H1 (cell line): ENCODE measurements around the gene SLC25A26. TPM values are rescaled to one million over a fixed set of nuclear protein-coding genes. Genes with fewer than 3 reads are reported as not detected.
"Not testable (repeated sequence)": the region's sequence is repeated elsewhere in the genome, so short reads cannot be mapped to it uniquely, and the experiment has no call there.

Experiments used
- CTCF ChIA-PET: fragments of 300-600 bp; sonication (Branson Sonifier 250); formaldehyde crosslinking; loops from one replicate; lab custom pipeline; 2021; ENCODE audit not compliant: partially characterized antibody; lab: Charles Lee
- POLR2A ChIA-PET: fragments of 300-600 bp; sonication (Branson Sonifier 250); formaldehyde crosslinking; loops from one replicate; lab custom pipeline; 2021; ENCODE audit warnings: inconsistent platforms; ENCODE audit not compliant: partially characterized antibody; lab: Charles Lee
- DNase-seq, 2 experiments: peaks; one replicate each; pipeline versions ENCODE4 v3.0.0 to v3.0.0-alpha.2; 2010 to 2022; ENCODE audit warnings: low spot score in 2 of 2, low read depth in 1 of 2, mixed read lengths in 1 of 2
- FAIRE-seq: peaks from 2 replicates; lab custom pipeline; 2011; peaks lifted over from hg19 to GRCh38; lab: Jason Lieb, UNC
- H2AFZ ChIP-seq: 2 replicates; pipeline ENCODE4 v1.8.1; 2012; ENCODE audit warnings: low read length, inconsistent platforms
- H2AK5ac ChIP-seq: 2 replicates; pipeline ENCODE4 v1.6.1; 2013; ENCODE audit warnings: low read depth, low read length
- H2BK120ac ChIP-seq: replicated peaks from 2 replicates; pipeline ENCODE3; 2013; ENCODE audit warnings: low read depth, low read length, inconsistent platforms
- H2BK12ac ChIP-seq: 2 replicates; pipeline ENCODE4 v1.6.1; 2013; ENCODE audit warnings: low read depth, low read length
- H2BK15ac ChIP-seq: 2 replicates; pipeline ENCODE4 v1.6.1; 2013; ENCODE audit warnings: low read length
- H2BK20ac ChIP-seq: 2 replicates; pipeline ENCODE4 v1.6.1; 2013; ENCODE audit warnings: low read length
- H2BK5ac ChIP-seq: 2 replicates; pipeline ENCODE4 v1.6.1; 2013; ENCODE audit warnings: low read depth, low read length
- H3K14ac ChIP-seq: 2 replicates; pipeline ENCODE4 v1.6.1; 2013; ENCODE audit warnings: inconsistent platforms; ENCODE audit not compliant: insufficient read length
- H3K18ac ChIP-seq: 2 replicates; pipeline ENCODE4 v1.6.1; 2013; ENCODE audit warnings: low read length; ENCODE audit errors: extremely low read depth
- H3K23ac ChIP-seq: 2 replicates; pipeline ENCODE4 v1.6.1; 2013; ENCODE audit warnings: inconsistent platforms; ENCODE audit not compliant: insufficient read length
- H3K23me2 ChIP-seq: 2 replicates; pipeline ENCODE4 v1.6.1; 2013; ENCODE audit warnings: low read depth, low read length
- H3K27ac ChIP-seq: 2 replicates; pipeline ENCODE4 v1.6.1; 2011; ENCODE audit warnings: low read depth, low read length, inconsistent platforms
- H3K27me3 ChIP-seq, 4 experiments: replicated peaks in 1 of 4; 1 replicate in 1 of 4; 2 replicates in 3 of 4; pipeline versions ENCODE4 v1.6.1 to v1.8.1; 2011 to 2013; ENCODE audit warnings: low read length in 3 of 4, mild to moderate bottlenecking in 3 of 4, inconsistent platforms in 2 of 4, mixed read lengths in 2 of 4, moderate library complexity in 1 of 4; ENCODE audit not compliant: control insufficient read depth in 3 of 4, insufficient read depth in 3 of 4; ENCODE audit errors: extremely low read depth in 1 of 4
- H3K36me3 ChIP-seq, 4 experiments: 2 replicates each; pipeline versions ENCODE4 v1.6.1 to v1.8.1; 2011 to 2013; ENCODE audit warnings: mild to moderate bottlenecking in 4 of 4, low read length in 3 of 4, moderate library complexity in 2 of 4, control low read depth in 1 of 4, inconsistent platforms in 1 of 4; ENCODE audit not compliant: insufficient read depth in 4 of 4, control insufficient read depth in 2 of 4
- H3K4ac ChIP-seq: replicated peaks from 2 replicates; pipeline ENCODE3; 2013; ENCODE audit warnings: low read length, low read depth, mixed read lengths, inconsistent platforms; ENCODE audit not compliant: insufficient read length
- H3K4me1 ChIP-seq, 4 experiments: replicated peaks in 1 of 4; 1 replicate in 1 of 4; 2 replicates in 3 of 4; pipeline versions ENCODE4 v1.6.1 to v1.8.1; 2011 to 2013; ENCODE audit warnings: low read length in 3 of 4, inconsistent platforms in 2 of 4, mixed read lengths in 1 of 4; ENCODE audit not compliant: insufficient read depth in 4 of 4, control insufficient read depth in 3 of 4
- H3K4me2 ChIP-seq, 2 experiments: 2 replicates each; pipeline versions ENCODE4 v1.6.1 to v1.8.1; 2011 to 2013; ENCODE audit warnings: low read depth in 2 of 2, low read length in 2 of 2, control low read depth in 1 of 2, inconsistent platforms in 1 of 2, mild to moderate bottlenecking in 1 of 2; ENCODE audit not compliant: insufficient read depth in 1 of 2
- H3K4me3 ChIP-seq, 4 experiments: fragments of 200-600, 300-600 bp in 1 of 4; sonication (generic), shearing (Covaris generic), sonication (Bioruptor Twin) in 1 of 4; 2 replicates each; pipeline versions ENCODE4 v1.5.1 to v1.8.1; 2011 to 2016; ENCODE audit warnings: low read length in 4 of 4, low read depth in 3 of 4, control low read depth in 2 of 4, inconsistent platforms in 2 of 4, mild to moderate bottlenecking in 2 of 4, mixed read lengths in 1 of 4, moderate library complexity in 1 of 4; ENCODE audit not compliant: insufficient read depth in 2 of 4; ENCODE audit errors: extremely low read depth in 1 of 4
- H3K56ac ChIP-seq: replicated peaks from 2 replicates; pipeline ENCODE3; 2013; ENCODE audit warnings: low read depth, mild to moderate bottlenecking, mixed read lengths, low read length, inconsistent platforms; ENCODE audit not compliant: insufficient read length
- H3K79me1 ChIP-seq: 2 replicates; pipeline ENCODE4 v1.6.1; 2013; ENCODE audit warnings: low read depth, low read length, control low read depth
- H3K79me2 ChIP-seq, 2 experiments: 2 replicates each; pipeline versions ENCODE4 v1.6.1 to v1.8.1; 2012 to 2013; ENCODE audit warnings: low read length in 2 of 2, mild to moderate bottlenecking in 2 of 2, inconsistent platforms in 1 of 2; ENCODE audit not compliant: insufficient read depth in 2 of 2, control insufficient read depth in 1 of 2
- H3K9ac ChIP-seq, 4 experiments: replicated peaks in 1 of 4; 1 replicate in 1 of 4; 2 replicates in 3 of 4; pipeline versions ENCODE4 v1.6.1 to v1.8.1; 2011 to 2013; ENCODE audit warnings: low read depth in 3 of 4, low read length in 3 of 4, control low read depth in 2 of 4, mild to moderate bottlenecking in 2 of 4, moderate library complexity in 2 of 4, inconsistent platforms in 1 of 4; ENCODE audit errors: extremely low read depth in 1 of 4
- H3K9me3 ChIP-seq, 2 experiments: 2 replicates each; pipeline versions ENCODE4 v1.6.1 to v1.8.1; 2012 to 2013; ENCODE audit warnings: mild to moderate bottlenecking in 2 of 2, moderate library complexity in 2 of 2, control low read depth in 1 of 2, inconsistent platforms in 1 of 2, low read depth in 1 of 2, low read length in 1 of 2, mixed read lengths in 1 of 2; ENCODE audit not compliant: insufficient read depth in 2 of 2
- H4K20me1 ChIP-seq, 2 experiments: replicated peaks in 1 of 2; 2 replicates each; pipeline versions ENCODE3 to v1.8.1; 2011 to 2013; ENCODE audit warnings: inconsistent platforms in 2 of 2, low read length in 2 of 2, mild to moderate bottlenecking in 1 of 2; ENCODE audit not compliant: insufficient read depth in 2 of 2, control insufficient read depth in 1 of 2
- H4K5ac ChIP-seq: 2 replicates; pipeline ENCODE4 v1.6.1; 2013; ENCODE audit warnings: low read length, low read depth, mixed read lengths, inconsistent platforms; ENCODE audit not compliant: insufficient read length
- H4K8ac ChIP-seq: 2 replicates; pipeline ENCODE4 v1.8.0; 2013; ENCODE audit warnings: mild to moderate bottlenecking, moderate library complexity, low read length, inconsistent platforms; ENCODE audit not compliant: insufficient read depth; ENCODE audit errors: extremely low read depth
- H4K91ac ChIP-seq: replicated peaks from 2 replicates; pipeline ENCODE3; 2013; ENCODE audit warnings: low read length, mixed read lengths, inconsistent platforms; ENCODE audit not compliant: insufficient read length
- BRCA1 ChIP-seq: IDR thresholded peaks from 2 replicates; pipeline ENCODE4 v1.6.1; 2012; ENCODE audit warnings: low read depth, low read length, improper control_type of control experiment
- CTBP2 ChIP-seq: IDR thresholded peaks from 2 replicates; pipeline ENCODE4 v1.7.0; 2011; ENCODE audit warnings: borderline replicate concordance, mild to moderate bottlenecking, moderate library complexity, mixed read lengths, low read length; ENCODE audit not compliant: insufficient read depth, insufficient read length
- EP300 ChIP-seq, 2 experiments: IDR thresholded peaks; 1 replicate in 1 of 2; 2 replicates in 1 of 2; pipeline ENCODE4 v1.6.1; 2011 to 2012; ENCODE audit warnings: low read depth in 2 of 2, low read length in 2 of 2, mild to moderate bottlenecking in 2 of 2, borderline replicate concordance in 1 of 2, inconsistent platforms in 1 of 2, moderate library complexity in 1 of 2
- KDM1A ChIP-seq: fragments of 200-600, 300-600 bp; sonication (generic); IDR thresholded peaks from 2 replicates; pipeline ENCODE4 v1.7.1; 2016; ENCODE audit warnings: mild to moderate bottlenecking, low read length, borderline replicate concordance
- TBP ChIP-seq: IDR thresholded peaks from 2 replicates; pipeline ENCODE4 v1.6.1; 2011; ENCODE audit warnings: low read depth, low read length, improper control_type of control experiment
- WGBS, 2 experiments: shearing (Covaris generic) in 1 of 2; methylation state at CpG; one replicate each; pipeline versions ENCODE4 v1.1.6 to v1.1.7; 2013 to 2015; ENCODE audit warnings: low lambda C conversion rate in 2 of 2, mixed read lengths in 2 of 2, inconsistent platforms in 1 of 2, low coverage in 1 of 2, missing lambda C conversion rate in 1 of 2; ENCODE audit not compliant: insufficient replicate concordance in 2 of 2, insufficient coverage in 1 of 2, insufficient read length in 1 of 2; ENCODE audit errors: extremely low coverage in 1 of 2, missing lambda C conversion rate in 1 of 2; 5-methylcytosine and 5-hydroxymethylcytosine counted together
- polyA plus RNA-seq, 7 experiments: library from polyadenylated mRNA; depleted of rRNA in 3 of 7; stranded (reverse) in 5 of 7; unstranded in 2 of 7; fragments of >200 nt in 5 of 7; fragments of 200-250 nt in 2 of 7; gene quantifications; 1 replicate in 5 of 7; 2 replicates in 1 of 7; 4 replicates in 1 of 7; pipeline versions ENCODE4 v1.2.1 to v1.2.3, GENCODE V29; 2011 to 2013; ENCODE audit warnings: missing spikeins in 2 of 7, mixed read lengths in 2 of 7
- total RNA-seq: library from RNA; stranded (reverse); fragmentation: NEBNext Ultra II Directional; extraction: Animal tissue kit (Norgen Biotek cat#: 25700); gene quantifications from 2 replicates; pipeline ENCODE4 v1.2.1, GENCODE V29; 2021
- TF ChIP-seq, protein P1 (sequence below): IDR thresholded peaks from 2 replicates; pipeline ENCODE4 v1.6.1; 2012; ENCODE audit warnings: inconsistent platforms

SLC25A26 gene
- total and polyA plus RNA-seq, 2 of the 8 experiments (the other 6 are each of a cell fraction or from before 2014, with no cell fraction given), result 30.0 to 37.0 TPM

DNA sequence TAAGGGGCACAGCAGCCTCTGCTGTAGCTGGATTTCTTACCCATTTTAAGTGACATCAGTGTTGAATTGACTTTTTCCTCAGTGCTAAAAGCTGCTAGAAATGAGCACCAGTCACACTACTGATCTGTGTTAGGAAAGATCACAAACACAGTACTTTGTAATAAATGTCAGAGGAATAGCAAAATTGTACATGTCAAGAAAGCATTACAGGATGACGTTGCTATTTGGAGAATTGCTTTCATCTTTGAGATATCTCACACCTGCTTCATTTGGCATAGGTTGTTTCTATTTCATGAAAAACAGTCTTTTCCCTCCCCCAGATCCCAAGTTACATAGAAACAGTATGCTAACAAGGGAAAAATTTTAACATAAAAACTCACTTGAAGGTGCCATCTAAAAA is 77.8 kb downstream of the SLC25A26 start (continued):
- TF ChIP-seq, protein P1, sequence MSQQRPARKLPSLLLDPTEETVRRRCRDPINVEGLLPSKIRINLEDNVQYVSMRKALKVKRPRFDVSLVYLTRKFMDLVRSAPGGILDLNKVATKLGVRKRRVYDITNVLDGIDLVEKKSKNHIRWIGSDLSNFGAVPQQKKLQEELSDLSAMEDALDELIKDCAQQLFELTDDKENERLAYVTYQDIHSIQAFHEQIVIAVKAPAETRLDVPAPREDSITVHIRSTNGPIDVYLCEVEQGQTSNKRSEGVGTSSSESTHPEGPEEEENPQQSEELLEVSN, result no peak
- no peak for TF ChIP-seq KDM1A
- no peak for TF ChIP-seq TBP
- TF ChIP-seq BRCA1, result no peak
- no peak for TF ChIP-seq CTBP2
- no peak for TF ChIP-seq EP300 (IDR thresholded peaks at IDR 0.05; ENCODE audit: borderline replicate concordance in 1 of 2, low read depth in 2 of 2, low read length in 2 of 2)

DNA sequence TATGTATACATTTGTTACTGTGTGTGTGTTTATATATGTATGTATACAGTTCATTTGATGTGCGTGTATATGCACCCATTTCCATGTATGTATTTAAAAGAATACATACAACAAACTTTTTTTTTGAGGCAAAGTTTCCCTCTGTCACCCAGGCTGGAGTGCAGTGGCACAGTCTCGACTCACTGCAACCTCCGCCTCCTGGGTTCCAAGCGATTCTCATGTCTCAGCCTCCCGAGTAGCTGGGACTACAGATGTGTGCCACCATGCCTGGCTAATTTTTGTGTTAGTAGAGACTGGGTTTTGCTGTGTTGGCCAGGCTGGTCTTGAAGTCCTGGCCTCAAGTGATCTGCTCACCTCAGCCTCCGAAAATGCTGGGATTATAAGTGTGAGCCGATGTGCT is 78.3 kb downstream of the SLC25A26 start:
- H2BK20ac ChIP-seq, H4K20me1 ChIP-seq, H3K4me3 ChIP-seq, FAIRE-seq, H3K4me1 ChIP-seq, POLR2A ChIA-PET, H3K14ac ChIP-seq, H3K56ac ChIP-seq, H2AK5ac ChIP-seq, H2BK5ac ChIP-seq, H3K23ac ChIP-seq, H4K91ac ChIP-seq, H2BK12ac ChIP-seq, H2AFZ ChIP-seq, H2BK15ac ChIP-seq, H4K8ac ChIP-seq, H2BK120ac ChIP-seq, H3K23me2 ChIP-seq, H3K79me1 ChIP-seq, H4K5ac ChIP-seq, H3K27me3 ChIP-seq, H3K36me3 ChIP-seq, H3K4me2 ChIP-seq, H3K9ac ChIP-seq, H3K79me2 ChIP-seq, H3K18ac ChIP-seq, DNase-seq, H3K27ac ChIP-seq, H3K4ac ChIP-seq, H3K9me3 ChIP-seq: not testable (repeated sequence)
- CTCF ChIA-PET, result interaction anchor here (0.8 to 1.4 kb wide), 2 partner anchors 74 to 79 kb away, joined by 3 to 6 read pairs; no protein-coding TSS in a partner anchor
- 96% methylated on average over 7 of the region's 7 CpGs; no CpG with 5 or more reads in 1 of the 2 experiments for WGBS, 2 experiments
